HG03066 (cell line): Measurements from ENCODE around the gene TOM1L2.
"Not testable (repeated sequence)": the region's sequence is repeated elsewhere in the genome, so short reads cannot be mapped to it uniquely, and the experiment has no call there.

ENCODE experiments used
- ATAC-seq: cut with Tn5 transposase; IDR thresholded peaks from one replicate; pipeline ENCODE4 v1.9.1; 2021; ENCODE audit warnings: low read depth; ENCODE audit not compliant: unreplicated experiment

The TOM1L2 gene

DNA sequence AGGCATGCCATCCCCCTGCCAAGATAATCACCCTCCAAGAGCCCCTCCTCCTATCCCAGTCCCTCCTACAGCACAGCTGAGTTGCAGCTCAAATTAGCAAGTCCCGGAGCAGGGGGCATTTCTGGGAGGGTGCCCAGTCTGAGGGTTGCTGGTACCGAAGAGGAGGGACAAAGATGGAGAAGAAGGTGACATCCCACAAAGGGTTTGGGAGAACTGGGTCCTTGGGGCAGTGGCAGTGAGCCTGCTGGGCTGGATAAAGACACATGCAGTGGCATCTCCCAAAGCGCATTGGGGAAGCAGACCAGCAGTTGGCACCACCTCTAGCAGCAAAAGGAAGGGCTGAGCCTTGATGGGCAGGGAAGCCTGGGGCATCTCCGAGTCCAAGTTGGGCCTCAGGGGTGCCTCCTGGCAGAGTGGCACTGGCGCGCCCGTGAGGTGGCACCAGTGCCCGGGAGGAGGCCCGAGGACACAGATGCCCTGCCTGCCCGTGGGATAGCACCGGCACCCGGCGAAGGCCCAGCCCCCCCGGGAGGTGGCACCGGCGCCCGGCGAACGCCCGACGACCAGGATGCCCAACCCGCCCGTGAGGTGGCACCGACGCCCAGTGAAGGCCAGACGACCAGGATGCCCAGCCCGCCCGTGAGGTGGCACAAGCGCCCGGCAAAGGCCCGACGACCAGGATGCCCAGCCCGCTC, 622 bp downstream of the TOM1L2 start:
- ATAC-seq: no peak

GRCh38 chr17:17970699-17971430, 1.3 kb downstream of the TOM1L2 start:
- no peak for ATAC-seq

DNA sequence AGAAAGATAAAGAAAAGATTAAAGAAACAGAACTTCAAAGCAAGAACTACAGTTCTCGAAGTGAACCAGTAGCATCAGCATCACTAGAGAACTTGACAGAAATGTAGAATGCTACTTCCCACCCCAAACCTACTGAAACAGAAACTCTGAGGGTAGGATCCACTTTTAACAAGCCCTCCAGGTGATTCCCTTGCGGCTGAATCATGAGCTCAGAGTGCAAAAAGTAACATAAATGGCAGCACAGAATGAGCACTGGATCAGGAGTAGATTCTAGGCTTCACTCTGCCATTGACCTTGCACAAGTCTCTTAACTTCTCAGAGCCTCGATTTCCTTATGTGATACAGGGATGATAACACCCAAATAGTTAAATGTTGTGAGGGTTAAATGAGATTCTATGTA, 5.8 kb downstream of the TOM1L2 start:
- no peak for ATAC-seq

- ATAC-seq: no peak
Observed at GRCh38 chr17:17965152-17965721, 7.0 kb downstream of the TOM1L2 start.

DNA sequence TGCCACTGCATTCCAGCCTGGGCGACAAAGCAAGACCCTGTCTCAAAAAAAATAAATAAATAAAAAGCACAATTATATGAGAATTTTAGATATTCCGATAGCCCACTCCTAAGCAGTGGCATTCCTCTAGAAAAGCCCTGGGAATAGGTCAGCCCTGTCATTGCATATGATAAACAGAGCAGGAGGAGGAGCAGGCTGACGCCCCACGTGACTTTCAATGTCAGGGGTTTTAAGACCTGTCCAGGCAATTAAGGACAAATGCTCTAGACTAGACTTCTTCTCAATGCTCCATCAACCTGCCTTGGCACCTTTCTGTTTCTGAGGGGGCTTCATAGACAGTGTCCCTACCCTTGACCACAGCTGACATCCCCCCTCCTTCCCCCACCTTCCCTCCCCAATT, 7.5 kb downstream of the TOM1L2 start:
- no peak for ATAC-seq

GRCh38 chr17:17963694-17964436, 8.3 kb downstream of the TOM1L2 start:
- no peak for ATAC-seq

GRCh38 chr17:17963066-17963465, 9.1 kb downstream of the TOM1L2 start:
- no peak for ATAC-seq

DNA sequence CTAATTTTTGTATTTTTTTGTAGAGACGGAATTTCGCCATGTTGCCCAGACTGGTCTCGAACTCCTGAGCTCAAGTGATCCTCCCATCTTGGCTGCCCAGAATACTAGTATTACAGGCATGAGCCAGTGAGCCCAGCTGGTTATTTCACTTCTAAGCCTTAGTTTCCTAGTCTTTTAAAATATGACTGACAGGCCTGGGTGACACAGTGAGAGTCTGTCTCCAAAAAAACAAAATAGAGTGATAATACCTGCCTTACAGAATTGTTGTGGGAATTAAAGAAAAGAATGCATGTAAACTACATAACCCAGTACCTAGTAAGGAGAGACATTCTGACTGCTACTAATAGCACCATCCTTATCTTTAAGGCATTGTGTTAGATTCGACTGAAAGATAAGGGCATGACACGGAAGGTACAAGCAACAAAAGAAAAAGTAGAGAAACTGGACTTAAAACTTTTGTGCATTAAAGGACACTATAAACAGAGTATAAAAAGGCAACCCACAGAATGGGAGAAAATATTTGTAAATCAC, 11.6 kb downstream of the TOM1L2 start:
- no peak for ATAC-seq

- no peak for ATAC-seq
Observed at GRCh38 chr17:17959520-17960361, 12.5 kb downstream of the TOM1L2 start.

DNA sequence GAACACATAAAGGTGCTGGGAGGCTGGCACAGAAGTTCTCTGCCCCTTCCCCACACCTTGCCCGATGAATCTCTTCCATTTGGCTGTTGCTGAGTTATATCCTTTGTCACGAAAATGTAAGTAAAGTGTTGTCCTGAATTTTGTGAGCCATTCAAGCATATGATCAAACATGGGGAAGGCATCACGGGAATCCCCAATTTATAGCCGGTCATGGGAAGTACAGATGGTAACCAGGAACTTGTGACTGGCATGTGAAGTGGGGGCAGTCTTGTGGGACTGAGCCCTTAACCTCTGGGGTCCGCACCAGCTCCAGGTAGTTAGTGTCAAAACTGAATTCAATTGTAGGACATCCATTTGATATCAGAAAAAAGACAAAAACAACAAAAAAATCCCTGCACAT, 13.2 kb downstream of the TOM1L2 start:
- no peak for ATAC-seq

GRCh38 chr17:17957584-17957916, 14.7 kb downstream of the TOM1L2 start:
- no peak for ATAC-seq

GRCh38 chr17:17955790-17956341, 16.3 kb downstream of the TOM1L2 start:
- ATAC-seq: not testable (repeated sequence)

DNA sequence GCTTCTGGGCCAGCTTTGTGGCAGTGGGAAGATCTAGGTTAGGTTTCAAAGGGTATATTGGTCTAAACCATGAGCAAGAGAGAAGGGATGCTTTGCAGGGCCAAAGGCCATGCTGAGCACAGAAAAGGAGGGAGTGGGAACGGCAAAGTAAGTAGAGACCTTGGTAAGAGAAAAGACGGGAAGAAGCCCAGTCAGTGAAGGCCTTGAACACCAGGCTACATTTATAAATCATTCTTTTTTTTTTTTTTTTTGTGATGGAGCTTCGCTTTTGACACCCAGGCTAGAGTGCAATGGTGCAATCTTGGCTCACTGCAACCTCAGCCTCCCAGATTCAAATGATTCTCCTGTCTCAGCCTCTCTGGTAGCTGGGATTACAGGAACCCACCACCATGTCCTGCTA, 18.1 kb downstream of the TOM1L2 start:
- ATAC-seq: no peak

DNA sequence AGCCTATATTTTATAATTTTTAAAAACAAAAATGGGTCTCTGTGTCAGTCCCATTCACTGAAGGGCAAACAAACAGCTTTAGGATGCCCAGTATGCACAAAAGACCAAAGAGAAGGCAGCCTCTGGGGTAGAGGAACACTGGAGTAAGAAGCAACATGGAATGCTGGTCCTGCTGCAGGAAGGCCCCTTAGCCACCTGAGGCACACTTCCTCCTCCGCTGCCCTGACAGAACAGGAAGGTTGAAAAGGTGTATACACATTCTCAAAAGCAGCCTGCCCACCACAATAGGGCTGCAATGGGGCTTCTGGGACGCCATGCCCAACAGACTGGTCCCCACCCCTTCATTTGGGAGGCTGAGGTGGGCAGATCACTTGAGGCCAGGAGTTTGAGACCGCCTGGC, 19.5 kb downstream of the TOM1L2 start:
- no peak for ATAC-seq

GRCh38 chr17:17951524-17951923, 20.7 kb downstream of the TOM1L2 start:
- ATAC-seq: no peak

DNA sequence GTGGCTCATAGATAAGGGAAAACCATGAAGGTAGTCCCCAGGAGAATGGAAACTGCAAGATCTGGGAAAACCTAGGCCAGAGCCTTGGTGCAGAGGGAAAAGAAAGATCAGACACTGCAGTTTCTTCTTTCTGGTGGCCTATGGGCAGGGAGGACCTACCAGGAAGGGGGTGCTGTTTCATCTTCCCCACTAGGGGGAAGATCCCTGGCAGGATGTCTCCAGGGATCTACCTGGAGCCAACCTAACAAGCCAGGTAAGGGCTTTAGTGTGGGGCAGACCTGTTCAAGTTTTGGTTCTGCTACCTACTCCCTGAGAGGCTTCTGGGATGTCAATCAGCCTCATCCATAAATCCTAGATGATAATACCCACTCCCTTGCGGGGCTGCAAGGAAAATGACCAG, 21.4 kb downstream of the TOM1L2 start:
- ATAC-seq: no peak

DNA sequence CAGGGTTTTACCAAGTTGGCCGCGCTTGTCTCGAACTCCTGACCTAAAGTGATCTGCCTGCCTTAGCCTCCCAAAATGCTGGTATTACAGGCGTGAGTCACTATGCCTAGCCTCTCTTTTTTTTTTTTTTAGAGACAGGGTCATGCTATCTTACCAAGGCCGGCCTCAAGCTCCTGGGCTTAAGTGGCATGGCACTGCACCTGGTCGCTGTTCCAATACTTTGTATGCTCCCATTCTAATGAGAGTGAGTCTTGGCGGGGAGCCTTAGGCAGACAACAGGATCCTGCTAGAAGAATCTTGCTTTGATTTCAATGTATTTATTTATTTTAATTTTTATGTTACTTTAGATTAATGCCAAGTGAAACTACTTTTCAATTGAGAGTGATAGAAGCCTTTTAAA, 21.9 kb downstream of the TOM1L2 start:
- ATAC-seq: no peak

- no peak for ATAC-seq
Observed at GRCh38 chr17:17947966-17948365, 24.2 kb downstream of the TOM1L2 start.

- no peak for ATAC-seq
Observed at GRCh38 chr17:17947309-17947708, 24.9 kb downstream of the TOM1L2 start.

- ATAC-seq: no peak
Observed at GRCh38 chr17:17946093-17946492, 26.1 kb downstream of the TOM1L2 start.
